ENCODE measurements around the gene CD9.
A peak's percentile ranks its signal among the peaks of the same experiment; 100 is the strongest.
"Not testable (repeated sequence)": the region's sequence is repeated elsewhere in the genome, so short reads cannot be mapped to it uniquely, and the experiment has no call there.

Gene CD9

DNA sequence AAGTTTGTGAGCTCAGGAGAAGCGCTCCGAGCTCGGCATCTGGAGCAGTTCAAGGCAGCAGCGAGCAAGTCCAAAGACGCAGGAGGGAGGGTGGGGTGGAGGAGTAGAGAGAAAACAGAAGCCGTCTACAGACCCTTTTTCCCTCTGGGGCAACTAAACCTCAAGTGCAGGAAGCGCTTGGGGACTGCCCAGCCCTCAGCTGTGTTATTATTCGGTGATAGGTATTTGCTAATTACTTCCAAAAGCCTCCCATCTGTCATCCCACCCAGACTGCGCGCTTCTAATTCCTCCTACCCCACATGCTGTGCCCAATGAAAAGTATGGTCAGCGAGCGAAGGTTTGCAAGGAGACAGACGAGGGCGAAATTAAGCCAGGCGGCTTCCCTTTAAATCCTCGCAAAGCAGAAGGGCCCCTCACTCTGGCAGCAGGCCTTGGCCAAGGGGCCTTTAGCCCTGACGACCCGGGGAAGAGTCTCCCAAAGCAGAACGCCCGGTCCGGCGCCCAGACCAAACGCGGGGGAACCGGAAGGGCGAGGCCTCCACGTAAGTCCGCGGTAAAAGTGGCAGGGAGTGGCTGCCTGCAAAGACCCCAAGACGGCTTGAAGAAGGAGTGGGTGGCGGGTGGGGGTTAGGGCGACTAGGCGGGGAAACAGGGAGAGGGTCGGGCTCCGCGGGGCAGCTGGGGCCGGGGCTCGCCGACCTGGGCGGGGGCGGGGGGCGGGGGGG is 507 bp upstream of the CD9 start:
- DNase-seq: peak; percentile 57

DNA sequence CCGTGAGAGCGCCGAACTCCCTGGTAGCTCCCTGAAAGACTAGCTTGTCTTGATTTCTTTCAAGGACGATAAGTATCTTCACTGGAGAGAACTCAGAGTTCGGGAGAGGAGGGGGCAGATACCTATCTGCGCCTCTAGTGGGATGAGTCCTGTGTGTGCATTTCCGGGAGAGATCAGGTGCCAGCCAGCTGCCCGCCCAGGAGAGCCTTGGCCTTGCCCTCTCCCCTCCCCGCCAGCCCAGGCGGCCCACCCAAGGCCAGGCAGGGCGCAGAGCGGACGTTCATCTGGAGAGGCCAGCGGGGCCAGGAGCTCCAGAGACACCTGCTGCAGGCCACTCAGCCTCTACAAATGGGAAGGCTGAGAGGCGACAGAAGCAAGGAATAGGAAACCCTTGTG is 1.0 kb downstream of the CD9 start:
- peak; percentile 95 for DNase-seq

DNA sequence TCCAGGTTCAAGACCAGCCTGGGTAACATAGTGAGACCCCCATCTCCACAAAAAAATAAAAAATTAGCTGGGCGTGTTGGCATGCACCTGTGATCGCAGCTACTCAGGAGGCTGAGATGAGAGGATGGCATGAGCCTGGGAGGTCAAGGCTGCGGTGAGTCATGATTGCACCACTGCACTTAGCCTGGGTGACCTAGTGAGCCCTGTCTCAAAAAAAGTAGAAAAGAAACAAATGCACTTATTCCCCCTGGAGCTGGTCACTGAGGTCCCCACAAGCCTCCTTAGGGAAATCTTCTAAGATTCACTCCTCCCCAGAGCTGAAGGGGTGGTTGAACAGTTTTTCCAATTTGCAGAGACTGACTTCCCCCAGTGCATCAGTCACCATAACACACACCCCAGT is 1.6 kb downstream of the CD9 start:
- peak; percentile 60 for DNase-seq

DNA sequence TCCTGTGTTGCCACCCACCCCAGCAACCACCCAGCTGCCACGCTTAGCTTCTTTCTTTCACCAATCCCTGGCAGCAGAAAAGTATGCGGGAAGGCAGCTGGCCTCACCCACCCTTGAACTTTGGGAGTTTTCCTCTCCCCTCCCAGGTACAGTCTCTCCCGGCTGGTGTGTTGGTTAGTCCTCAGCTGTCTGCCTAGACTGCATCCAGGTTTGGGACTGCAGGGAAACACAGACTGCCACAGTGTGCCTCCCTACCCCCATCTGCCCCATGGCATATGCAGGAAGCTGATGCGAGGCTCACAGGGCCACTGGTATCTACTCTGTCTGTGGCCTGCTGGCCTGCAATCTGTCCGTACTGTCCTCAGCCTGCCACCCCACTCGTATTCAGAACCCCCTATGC is 2.1 kb downstream of the CD9 start:
- no peak for DNase-seq

DNA sequence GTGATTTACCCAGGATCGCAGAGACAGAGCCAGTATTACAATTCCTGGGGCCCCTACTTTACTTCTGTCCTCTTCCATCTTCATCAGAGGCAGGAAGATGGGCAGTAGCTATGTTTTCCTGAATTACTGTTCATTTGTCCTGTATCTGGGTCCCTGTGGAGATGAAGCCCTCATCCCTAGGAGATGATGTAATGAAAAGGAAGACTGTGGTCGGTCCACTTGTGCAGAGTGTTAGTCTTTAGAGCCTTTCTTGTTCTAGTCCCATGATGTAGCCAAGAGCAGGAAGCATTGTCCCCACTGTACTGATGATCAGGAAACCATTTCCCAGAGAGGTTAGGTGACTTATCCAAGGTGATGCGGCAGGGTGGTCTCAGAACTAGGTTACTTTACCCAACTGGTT is 2.6 kb downstream of the CD9 start:
- DNase-seq: no peak

DNA sequence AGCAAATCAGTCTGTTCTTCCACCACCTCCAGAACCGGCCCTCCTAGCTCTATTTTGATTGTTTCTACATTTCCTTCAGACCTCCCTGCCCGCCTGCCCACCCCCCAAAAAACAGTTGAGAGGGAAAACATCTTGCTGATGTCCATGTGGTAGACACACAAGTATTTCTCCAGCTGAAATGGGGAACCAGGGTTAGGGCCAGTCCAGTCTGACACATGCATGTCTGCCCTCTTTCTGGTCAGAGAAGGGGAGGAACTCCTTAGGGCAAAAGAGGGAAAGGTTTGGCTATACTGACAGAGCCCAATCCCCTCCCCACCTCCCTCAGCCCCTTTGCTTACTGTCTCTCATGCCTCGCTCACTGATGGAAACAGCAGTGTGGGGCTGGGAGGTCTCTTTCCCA is 3.4 kb downstream of the CD9 start:
- DNase-seq: no peak

DNA sequence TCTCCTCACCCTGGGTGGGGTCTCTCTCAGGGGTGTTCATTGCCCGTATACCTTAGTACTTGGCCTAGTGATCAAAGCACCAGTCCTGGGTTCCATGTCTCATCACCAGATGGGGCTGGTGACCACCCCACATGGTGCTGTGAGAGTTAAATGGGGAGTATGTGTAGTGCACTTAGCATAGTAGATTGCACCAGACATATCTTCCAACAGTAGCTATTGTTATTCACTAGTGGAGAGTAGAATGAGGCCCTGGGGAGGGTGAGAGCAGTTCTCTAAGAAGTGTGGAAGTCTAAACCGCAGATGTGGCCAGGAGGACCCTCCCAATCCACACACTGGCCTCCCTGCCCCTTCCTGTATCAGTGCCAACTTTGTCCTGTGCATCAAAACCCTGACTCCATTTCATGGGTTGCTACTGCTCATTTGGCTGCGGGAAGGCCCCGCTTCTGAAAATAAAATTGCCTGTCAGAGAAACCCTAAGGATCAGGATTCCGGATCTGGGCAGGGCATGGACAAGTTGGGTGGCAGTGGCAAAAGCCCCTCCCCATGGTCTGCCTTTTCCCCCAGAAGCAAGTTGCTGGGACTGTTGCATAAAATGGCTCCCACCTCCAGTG is 4.4 kb downstream of the CD9 start:
- no peak for DNase-seq

DNA sequence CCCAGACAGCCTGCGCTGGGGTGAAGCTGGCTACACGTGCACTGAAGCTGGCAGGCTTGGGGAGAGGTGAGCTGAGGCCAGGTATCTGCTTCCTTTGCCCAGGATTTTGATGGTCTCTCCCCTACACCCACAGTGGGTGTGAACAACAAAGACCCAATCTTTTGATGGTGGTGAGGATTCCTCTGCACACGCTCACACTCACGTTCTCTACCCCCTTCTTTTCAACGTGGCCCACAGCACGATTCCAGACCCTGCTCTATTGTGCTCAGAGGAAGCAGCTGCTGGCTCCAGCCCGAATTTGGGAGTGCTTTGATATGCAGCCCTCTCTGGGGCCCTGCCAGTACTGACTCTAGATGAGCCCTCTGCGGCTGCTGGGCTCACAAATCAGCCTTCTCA is 4.9 kb downstream of the CD9 start:
- no peak for DNase-seq

DNA sequence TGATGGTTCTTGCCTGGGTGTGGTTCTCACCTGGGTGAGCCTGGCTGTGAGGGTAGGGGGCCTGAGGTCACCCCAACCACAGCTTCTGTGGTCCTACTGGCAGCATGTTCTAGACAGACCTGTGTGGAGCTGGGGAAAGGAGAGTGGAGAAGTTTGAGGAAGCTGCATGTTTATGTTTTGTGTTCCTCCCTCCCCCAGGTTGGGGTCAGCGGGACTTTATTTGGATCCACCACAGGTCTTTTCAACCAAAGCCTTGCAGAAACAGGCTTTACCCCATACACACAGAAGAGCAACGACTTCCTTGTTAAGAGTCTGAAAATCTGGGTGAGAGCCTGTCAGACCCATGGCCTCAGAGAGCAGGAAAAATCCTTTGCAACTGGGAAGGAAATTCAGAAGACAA is 5.6 kb downstream of the CD9 start:
- DNase-seq: no peak

DNA sequence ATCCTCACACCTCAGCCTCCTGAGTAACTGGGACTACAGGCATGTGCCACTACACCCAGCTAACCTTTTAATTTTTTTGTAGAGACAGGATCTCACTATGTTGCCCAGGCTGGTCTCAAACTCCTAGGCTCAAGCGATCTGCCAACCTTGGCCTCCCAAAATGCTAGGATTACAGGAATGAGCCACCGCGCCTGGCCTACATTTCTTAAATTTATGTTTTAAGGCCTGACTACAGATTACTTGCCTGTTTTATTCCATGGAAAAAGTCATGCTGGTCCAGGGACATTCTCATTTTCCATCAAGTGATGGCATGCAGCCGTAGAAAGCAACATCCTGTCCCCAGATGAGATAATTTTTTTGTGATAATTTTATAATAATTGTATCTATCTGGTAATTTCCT is 6.1 kb downstream of the CD9 start:
- DNase-seq: no peak

DNA sequence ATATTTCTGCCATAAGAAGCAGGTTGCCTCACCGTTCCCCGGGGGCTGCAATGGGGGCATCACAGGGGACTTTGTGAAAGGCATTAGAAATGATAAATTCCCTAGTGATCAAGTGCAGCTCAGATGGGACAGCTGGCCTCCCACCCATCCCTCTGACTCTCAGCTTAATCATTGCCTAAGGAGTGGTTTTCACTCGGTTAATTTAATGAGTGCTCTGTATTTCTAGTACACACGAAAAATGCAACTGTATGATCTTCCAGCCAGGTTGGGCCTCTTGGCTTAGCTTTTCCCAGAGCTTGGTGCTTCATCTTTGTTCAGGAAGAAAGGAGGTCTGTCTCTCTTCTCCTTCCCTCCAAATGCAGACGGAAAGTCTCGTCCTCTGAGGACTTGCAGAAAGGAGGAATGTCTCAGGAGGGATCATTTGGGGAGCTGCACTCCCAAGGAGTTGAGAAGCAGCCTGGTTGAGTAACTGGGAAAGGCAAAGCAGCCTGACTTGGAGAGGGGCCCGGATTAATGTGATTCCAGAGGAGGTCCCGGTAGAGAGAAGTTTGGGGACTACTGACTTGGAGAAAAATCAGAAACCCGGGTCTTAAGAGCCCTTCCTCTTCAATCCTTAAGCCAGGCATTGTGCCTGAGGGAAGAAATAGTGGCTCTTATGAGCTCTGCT is 7.2 kb downstream of the CD9 start:
- DNase-seq: no peak

DNA sequence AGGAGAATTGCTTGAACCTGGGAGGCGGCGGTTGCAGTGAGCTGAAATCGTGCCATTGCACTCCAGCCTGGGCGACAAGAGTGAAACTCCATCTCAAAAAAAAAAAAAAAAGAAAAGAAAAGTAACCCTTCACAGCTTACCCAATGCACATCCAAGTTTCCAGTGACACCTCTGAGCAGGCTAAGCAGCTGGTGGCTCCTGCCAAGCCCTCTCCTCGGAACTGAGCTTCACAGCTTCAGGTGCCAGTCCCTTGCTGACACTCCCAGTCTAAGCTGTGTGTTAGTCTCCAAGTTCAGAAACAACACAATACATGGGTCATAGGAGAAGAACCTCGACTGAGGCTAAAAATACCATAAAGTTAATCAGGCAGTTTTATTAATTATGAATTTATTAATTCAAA is 7.9 kb downstream of the CD9 start:
- DNase-seq: no peak

DNA sequence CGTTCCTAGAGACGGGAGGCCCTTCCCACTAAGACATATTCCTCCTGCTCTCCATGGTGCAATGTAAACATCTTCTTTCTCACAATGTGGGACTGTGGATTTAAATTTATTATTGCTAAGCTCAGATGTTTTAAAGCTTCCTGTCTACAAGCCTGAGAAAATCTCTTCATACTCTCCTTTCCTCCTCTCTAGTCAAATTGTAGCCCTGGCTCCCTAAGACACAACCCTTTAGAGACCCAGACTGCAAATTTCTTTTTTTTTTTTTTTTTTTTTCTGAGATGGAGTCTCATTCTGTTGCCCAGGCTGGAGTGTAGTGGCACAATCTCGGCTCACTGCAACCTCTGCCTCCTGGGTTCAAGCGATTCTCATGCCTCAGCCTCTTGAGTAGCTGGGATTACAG is 9.2 kb downstream of the CD9 start:
- DNase-seq: not testable (repeated sequence)

DNA sequence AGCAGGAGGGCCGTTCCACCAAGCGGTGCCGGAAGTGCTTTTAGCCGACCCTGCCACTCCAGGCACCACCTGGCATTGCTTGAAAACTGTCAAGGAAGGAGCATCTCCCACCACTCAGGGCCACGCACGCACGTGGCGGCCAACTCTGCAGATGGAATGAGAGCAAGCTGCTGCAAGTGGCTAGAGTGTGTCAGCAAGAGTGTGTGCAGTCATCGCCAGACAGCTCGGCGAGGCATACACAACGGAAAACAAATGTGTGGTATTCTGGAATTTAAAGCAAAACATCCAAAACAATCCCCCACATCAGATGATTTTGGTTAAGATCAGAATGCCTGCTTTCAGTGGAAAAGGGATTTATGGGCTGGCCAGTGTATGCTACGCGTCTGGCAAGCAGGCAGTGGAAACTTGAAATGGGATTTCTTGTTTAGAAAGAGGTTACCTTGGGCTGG is 11.2 kb downstream of the CD9 start:
- no peak for DNase-seq

DNA sequence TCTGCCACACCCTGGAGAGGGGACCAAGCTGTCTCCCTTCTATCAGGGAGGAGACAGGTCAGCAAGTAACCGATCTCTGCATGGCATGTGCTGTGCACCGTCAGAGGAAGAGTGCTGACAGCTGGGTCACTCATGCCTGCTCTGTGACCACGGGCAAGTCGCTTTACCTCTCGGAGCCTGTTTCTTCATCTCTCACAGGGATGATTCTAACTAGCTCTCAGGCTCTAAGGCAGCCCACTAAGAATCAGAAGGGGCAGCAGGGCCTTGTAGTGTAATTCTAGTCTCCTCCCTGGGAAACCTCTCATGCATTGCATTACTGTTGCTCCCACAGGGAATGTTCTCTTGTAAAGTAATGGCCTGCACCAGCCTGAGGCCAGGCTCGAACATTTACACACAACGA is 11.9 kb downstream of the CD9 start:
- no peak for DNase-seq

DNA sequence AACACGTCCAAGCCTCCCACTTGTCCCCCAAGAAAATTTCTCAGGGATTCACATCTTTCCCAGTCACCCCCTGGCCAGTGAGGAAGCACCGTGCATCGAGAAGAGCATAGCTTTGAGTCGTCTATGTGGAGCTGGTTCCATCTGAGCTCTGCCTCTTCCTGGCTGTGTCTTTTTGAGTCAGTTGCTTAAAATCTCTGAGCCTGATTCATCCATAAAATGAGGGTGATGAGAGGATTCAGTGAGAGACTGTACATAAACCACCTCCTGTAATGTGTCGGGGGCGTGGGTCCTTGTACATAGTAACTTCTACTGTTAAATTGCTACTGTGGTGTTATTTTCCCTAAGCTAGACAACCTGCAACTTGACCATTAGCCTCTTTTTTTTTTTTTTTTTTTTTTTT is 13.8 kb downstream of the CD9 start:
- no peak for DNase-seq

DNA sequence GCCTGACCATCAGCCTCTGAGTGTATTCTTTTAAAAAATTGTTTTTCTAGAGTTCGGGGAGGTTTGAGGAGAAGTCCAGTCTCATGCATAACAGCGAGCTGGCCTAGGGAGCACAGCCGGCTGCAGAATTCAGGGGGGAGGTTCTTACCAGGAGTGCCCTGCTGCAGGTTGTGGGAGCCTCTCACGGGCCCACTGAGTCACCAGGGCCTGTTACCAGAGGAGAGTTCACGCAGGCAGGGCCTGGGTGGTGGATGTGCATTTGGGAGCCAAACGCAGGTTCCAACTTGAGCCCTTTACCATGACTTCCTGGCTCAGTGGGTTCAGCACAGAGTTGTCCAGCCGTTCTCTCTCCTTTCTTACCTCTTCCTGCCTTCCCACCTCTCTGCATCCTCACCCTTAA is 14.4 kb downstream of the CD9 start:
- DNase-seq: no peak

DNA sequence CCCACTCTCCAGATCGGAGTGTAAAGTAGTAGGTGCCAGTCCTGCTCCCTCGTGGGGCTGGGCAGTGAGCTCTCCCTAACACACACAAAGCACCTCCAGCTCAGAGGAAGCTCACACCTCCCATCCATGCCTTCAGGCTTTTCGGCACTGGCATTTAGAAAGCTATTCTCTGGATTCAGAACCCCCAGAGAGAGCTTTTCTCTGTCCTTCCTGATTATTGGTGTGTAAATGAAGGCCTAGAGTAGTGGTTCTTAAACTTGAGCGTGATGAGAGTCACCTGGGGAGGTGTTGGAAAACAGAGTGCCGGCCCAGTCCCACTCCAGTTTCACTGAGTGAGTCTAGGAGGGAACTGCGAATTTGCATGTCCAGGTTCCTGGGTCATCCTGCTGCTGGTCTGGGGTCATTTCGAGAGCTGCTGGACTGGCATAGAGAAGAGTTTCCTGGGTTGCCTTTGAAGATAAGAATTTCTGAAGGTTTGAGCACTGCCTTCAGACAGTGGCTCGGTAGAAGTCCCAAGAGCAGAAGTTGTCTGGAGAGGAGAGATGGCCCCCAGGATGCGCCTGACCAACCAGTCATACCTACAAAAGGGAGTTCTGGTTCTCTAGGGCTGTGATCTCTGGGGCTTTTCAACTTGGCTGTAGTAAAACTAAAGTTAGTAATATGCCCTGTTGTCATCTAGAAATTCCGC is 15.1 kb downstream of the CD9 start:
- no peak for DNase-seq

DNA sequence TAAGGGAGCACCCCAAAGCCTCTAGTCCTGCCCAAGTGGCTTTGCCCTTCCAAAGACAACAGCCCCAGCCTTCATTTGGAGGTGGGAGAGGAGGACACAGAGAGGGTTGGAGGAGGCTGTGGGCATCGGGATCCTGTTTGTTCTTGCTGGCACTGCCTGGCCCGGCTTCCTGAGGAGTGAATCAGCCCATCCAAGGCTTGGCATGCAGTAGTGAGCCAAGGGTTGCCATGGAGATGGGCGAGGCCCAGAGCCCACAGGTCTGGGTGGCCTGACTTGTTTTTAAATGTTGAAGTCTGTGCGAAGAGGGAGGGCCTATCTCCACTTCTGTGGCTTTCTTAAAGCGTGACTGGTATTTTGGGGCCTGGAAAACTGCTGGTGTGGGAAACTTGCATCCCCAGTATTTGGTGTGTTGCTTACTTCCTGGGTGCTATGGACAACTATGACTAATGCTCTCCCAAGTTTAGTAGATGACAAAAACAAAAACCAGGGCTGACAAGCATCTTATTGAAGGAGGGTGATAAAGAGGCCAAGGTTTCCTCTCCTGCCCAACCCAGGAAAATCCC is 15.8 kb downstream of the CD9 start:
- peak; percentile 87 for DNase-seq

DNA sequence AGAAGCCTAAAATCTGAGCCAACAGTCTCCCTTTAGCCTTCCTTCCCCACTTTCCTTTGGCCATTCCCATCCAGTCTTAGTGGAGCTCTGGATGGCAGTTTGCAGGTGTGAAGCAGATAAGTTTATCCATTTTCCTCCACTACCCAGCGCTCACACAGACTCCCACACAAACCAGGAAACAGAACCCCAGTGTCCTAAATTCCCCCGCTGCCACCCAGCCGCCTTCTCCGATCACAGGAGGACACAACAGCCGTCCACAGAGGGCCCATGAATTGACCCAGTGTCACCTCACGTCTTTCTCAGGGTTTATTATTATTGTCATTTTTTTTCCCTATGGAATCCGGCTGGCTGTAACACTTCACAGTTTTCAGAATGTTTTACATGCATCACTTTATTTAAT is 16.4 kb downstream of the CD9 start:
- no peak for DNase-seq

DNA sequence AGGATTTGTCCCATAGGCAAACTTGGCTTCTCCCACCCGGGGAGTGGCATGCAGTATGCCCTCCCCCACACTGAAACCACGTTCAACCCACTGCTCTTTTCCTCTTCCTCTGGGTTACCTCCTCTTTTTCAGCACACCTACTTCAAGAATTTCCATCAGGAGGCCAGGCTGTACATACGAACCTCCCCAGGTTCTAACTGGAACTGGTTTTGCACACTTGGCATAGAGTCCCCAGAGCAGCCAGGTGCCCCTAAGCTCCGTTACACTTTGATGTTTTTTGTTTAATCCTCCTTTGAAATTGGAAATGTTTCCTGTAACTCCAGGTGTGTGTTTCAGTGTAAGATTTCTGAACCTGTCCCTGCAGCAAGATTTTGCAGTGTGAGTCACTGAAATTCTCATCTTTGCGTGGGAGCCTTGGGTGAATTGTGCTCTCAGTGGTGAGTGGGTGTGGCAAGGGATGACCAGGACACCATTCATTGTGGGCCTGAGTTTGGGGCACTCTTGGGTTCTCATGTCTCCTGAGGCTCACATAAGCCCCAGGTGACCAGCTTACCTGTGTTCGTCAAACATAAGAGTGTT is 18.2 kb downstream of the CD9 start:
- DNase-seq: no peak

DNA sequence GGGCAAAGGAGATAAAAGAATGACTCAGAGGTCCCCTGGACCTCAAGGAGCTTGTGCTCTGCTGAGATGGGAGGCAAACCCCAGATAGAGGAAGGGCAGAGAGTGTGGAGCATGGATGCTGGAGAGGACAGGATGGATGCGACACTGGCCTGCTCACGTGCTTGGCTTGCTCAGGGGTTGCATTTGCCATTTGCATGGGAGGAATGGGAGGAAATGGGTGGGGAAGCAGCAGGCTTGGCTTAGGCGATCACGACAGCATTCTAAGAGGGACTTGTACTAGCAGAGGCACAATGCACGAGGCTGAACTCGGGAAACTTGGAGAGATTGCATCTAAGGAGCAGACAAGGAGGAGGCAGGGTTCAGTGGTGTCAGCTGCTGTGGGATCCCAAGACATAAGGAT is 19.8 kb downstream of the CD9 start:
- DNase-seq: no peak

DNA sequence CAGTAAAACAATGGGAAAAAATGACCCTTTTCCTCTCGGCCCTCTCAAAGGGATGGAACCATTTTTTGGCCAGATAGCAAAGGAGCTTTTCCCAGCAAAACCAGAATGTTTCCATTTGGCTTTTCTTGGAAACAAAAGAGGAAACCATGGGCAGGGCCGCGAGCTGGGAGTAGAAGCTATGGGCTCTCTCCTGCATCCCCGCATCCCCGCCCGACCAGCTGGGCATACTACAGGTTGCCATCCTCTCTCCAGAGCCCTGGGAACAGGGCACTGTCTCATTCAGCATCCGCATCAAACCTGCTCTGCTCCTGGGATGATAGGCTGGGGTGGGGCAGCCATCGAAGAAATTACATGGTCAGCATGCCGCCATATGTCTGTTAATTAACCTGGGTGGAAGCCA is 20.9 kb downstream of the CD9 start:
- DNase-seq: no peak

All from DMS53 (cell line).